HUES6 (cell line): ENCODE results near the gene TOM1L2.

Experiments used
- H3K27ac ChIP-seq: 2 replicates; pipeline ENCODE4 v1.7.0; 2013; ENCODE audit warnings: low read depth, mild to moderate bottlenecking, low read length, inconsistent platforms
- H3K27me3 ChIP-seq: 2 replicates; pipeline ENCODE4 v1.6.1; 2013; ENCODE audit warnings: low read length; ENCODE audit not compliant: control insufficient read depth, insufficient read depth
- H3K36me3 ChIP-seq: 2 replicates; pipeline ENCODE4 v1.6.1; 2013; ENCODE audit warnings: low read length; ENCODE audit not compliant: control insufficient read depth, insufficient read depth
- H3K4me1 ChIP-seq: 2 replicates; pipeline ENCODE4 v1.6.1; 2013; ENCODE audit warnings: low read length; ENCODE audit not compliant: control insufficient read depth, insufficient read depth
- H3K4me3 ChIP-seq: 2 replicates; pipeline ENCODE4 v1.5.1; 2013; ENCODE audit warnings: low read depth, low read length
- H3K9ac ChIP-seq: one replicate; pipeline ENCODE4 v1.6.1; 2013; ENCODE audit warnings: mild to moderate bottlenecking, low read length
- H3K9me3 ChIP-seq: 2 replicates; pipeline ENCODE4 v1.6.1; 2013; ENCODE audit warnings: low read depth, low read length; ENCODE audit not compliant: control insufficient read depth, insufficient read depth

Gene TOM1L2

DNA sequence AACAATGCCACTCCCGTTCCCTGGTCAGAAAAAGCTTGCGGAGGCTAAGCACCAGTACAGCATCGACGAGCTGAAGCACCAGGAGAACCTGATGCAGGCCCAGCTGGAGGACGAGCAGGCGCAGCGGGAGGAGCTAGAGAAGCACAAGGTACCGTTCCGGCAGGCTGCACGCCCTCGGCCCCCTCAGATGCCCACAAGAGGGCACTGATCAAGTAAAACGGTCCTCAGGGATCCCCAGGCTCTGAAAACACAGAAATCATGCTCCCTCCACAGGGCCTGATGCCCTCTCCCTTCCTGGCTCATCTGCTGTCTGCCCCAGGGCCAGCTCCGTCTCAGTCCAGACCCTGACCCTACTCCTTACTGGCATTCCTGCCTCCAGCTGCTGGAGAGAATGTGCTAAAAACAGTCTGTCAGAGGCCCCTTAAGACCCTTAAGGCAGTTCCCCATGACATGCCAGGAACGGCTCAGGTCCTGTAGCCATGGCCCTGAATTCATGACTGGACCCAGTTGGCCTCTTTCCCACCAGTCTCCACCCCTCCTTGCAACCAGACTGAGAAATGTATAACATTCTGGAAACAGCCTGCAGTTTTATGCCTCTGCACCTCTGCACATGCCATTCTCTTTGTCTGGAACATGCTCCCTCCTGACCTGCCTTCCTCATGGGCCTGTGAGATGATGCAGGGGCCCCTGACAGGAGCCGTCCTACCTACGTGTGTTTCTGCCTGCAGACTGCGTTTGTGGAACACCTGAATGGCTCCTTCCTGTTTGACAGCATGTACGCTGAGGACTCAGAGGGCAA lies 22.3 kb upstream of the TOM1L2 start:
- no peaks in the 10 kb centered on the region for H3K9me3 ChIP-seq
- H3K4me3 ChIP-seq = no peak overlapping the region
- H3K4me1 ChIP-seq = peaks cover 4% of the 10 kb centered on the region; the same call in 1 of the 2 replicates
- no peaks in the 10 kb centered on the region for H3K36me3 ChIP-seq
- no peak overlapping the region for H3K9ac ChIP-seq
- H3K27ac ChIP-seq = no peak overlapping the region
- H3K27me3 ChIP-seq = no peaks in the 10 kb centered on the region

GRCh38 chr17:17993852-17994251 lies 21.7 kb upstream of the TOM1L2 start:
- Histone ChIP-seq H3K4me3 (no peak overlapping the region), H3K4me1 (peaks cover 4% of the 10 kb centered on the region; the same call in 1 of the 2 replicates), H3K9ac (no peak overlapping the region), H3K9me3 (no peaks in the 10 kb centered on the region), H3K27ac (no peak overlapping the region), H3K36me3 (no peaks in the 10 kb centered on the region), H3K27me3 (no peaks in the 10 kb centered on the region)

- Histone ChIP-seq H3K4me1 (peaks cover 4% of the 10 kb centered on the region; the same call in 1 of the 2 replicates), H3K9ac (no peak overlapping the region), H3K9me3 (no peaks in the 10 kb centered on the region), H3K27me3 (no peaks in the 10 kb centered on the region), H3K36me3 (no peaks in the 10 kb centered on the region), H3K27ac (no peak overlapping the region), H3K4me3 (no peak overlapping the region)
Measured at GRCh38 chr17:17993366-17993765, 21.2 kb upstream of the TOM1L2 start.

DNA sequence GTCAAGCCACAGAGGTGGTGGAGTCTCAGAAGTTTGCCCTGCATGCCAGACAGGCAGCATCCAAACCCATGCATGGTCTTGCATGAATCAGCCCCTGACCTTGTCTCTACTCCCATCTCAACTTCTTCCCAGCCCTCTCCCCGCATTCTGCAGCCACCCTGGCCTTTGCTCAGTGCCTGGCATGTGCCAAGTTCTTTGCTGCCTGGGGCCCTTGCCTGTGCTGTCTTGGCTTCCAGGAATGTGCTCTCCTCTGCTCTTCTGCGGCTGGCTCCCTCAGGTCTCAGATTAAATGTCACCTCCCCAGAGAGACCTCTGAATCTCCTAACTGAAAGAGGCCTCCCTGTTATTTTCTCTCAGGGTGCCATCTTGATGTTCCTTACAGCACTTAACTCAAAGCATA lies 18.1 kb upstream of the TOM1L2 start:
- Histone ChIP-seq H3K9ac (no peak overlapping the region), H3K27me3 (no peaks in the 10 kb centered on the region)

GRCh38 chr17:17989618-17990017 lies 17.4 kb upstream of the TOM1L2 start:
- Histone ChIP-seq H3K9ac (no peak overlapping the region), H3K27ac (no peak overlapping the region), H3K36me3 (no peaks in the 10 kb centered on the region), H3K4me1 (peaks cover 3% of the 10 kb centered on the region; the same call in 1 of the 2 replicates), H3K4me3 (no peak overlapping the region), H3K9me3 (no peaks in the 10 kb centered on the region), H3K27me3 (no peaks in the 10 kb centered on the region)

More for the DNA sequence above, 18.1 kb upstream of the TOM1L2 start:
- no peak overlapping the region for H3K4me3 ChIP-seq
- no peaks in the 10 kb centered on the region for H3K9me3 ChIP-seq
- H3K36me3 ChIP-seq = no peaks in the 10 kb centered on the region
- peaks cover 4% of the 10 kb centered on the region; the same call in 1 of the 2 replicates for H3K4me1 ChIP-seq
- no peak overlapping the region for H3K27ac ChIP-seq

- H3K4me1 ChIP-seq = no peaks in the 10 kb centered on the region; the same call in 1 of the 2 replicates
- H3K27me3 ChIP-seq = no peaks in the 10 kb centered on the region
- H3K36me3 ChIP-seq = no peaks in the 10 kb centered on the region
- no peak overlapping the region for H3K4me3 ChIP-seq
- H3K9ac ChIP-seq = no peak overlapping the region
- no peak overlapping the region for H3K27ac ChIP-seq
- no peaks in the 10 kb centered on the region for H3K9me3 ChIP-seq
Measured at GRCh38 chr17:17989081-17989480, 16.9 kb upstream of the TOM1L2 start.

GRCh38 chr17:17988427-17988945 lies 16.3 kb upstream of the TOM1L2 start:
- H3K36me3 ChIP-seq = no peaks in the 10 kb centered on the region
- no peaks in the 10 kb centered on the region for H3K27me3 ChIP-seq

GRCh38 chr17:17987901-17988300 lies 15.7 kb upstream of the TOM1L2 start:
- Histone ChIP-seq H3K4me1 (no peaks in the 10 kb centered on the region; the same call in 1 of the 2 replicates), H3K9me3 (no peaks in the 10 kb centered on the region), H3K36me3 (no peaks in the 10 kb centered on the region), H3K27me3 (no peaks in the 10 kb centered on the region), H3K4me3 (no peak overlapping the region), H3K9ac (no peak overlapping the region), H3K27ac (no peak overlapping the region)

More at GRCh38 chr17:17988427-17988945, 16.3 kb upstream of the TOM1L2 start:
- H3K9me3 ChIP-seq = no peaks in the 10 kb centered on the region
- H3K27ac ChIP-seq = no peak overlapping the region
- no peak overlapping the region for H3K4me3 ChIP-seq
- no peak overlapping the region for H3K9ac ChIP-seq
- no peaks in the 10 kb centered on the region; the same call in 1 of the 2 replicates for H3K4me1 ChIP-seq

- H3K9ac ChIP-seq = no peak overlapping the region
- no peaks in the 10 kb centered on the region; the same call in 1 of the 2 replicates for H3K4me1 ChIP-seq
- no peaks in the 10 kb centered on the region for H3K27me3 ChIP-seq
- no peak overlapping the region for H3K27ac ChIP-seq
- no peaks in the 10 kb centered on the region for H3K36me3 ChIP-seq
- H3K9me3 ChIP-seq = no peaks in the 10 kb centered on the region
- no peak overlapping the region for H3K4me3 ChIP-seq
Measured at GRCh38 chr17:17987187-17987896, 15.1 kb upstream of the TOM1L2 start.

GRCh38 chr17:17985555-17985954 lies 13.4 kb upstream of the TOM1L2 start:
- Histone ChIP-seq H3K9ac (no peak overlapping the region), H3K36me3 (no peaks in the 10 kb centered on the region), H3K4me1 (no peaks in the 10 kb centered on the region; the same call in 1 of the 2 replicates)

DNA sequence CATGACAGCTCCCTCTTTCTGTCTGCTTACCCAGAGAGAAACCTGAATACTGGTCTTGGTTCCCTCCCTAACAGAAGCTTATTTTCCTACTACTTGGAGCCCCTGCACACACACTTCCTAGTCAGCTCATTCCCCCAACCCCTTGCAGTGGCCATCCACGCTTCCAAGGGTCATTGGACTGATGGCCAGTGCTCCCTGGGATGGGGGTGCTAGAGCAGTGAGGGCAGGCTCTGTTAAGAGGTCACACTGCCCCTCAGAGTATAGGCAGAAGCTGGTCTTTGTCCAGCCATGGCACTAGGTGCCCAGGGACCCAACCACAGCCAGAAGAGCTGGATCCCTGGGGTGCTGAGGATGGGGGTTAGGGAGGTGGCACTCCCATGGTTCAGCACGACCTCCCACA lies 13.0 kb upstream of the TOM1L2 start:
- Histone ChIP-seq H3K27me3 (no peaks in the 10 kb centered on the region), H3K27ac (no peak overlapping the region), H3K4me1 (no peaks in the 10 kb centered on the region; the same call in 1 of the 2 replicates), H3K4me3 (no peak overlapping the region), H3K9me3 (no peaks in the 10 kb centered on the region), H3K36me3 (no peaks in the 10 kb centered on the region), H3K9ac (no peak overlapping the region)

More at GRCh38 chr17:17985555-17985954, 13.4 kb upstream of the TOM1L2 start:
- Histone ChIP-seq H3K27ac (no peak overlapping the region), H3K27me3 (no peaks in the 10 kb centered on the region), H3K4me3 (no peak overlapping the region), H3K9me3 (no peaks in the 10 kb centered on the region)
